Tibial artery (tissue), 4 donors: ENCODE results near the gene ADGRV1.
"Not testable (repeated sequence)": the region's sequence is repeated elsewhere in the genome, so short reads cannot be mapped to it uniquely, and the experiment has no call there.

Experiments used
- DNase-seq, 2 donors: peaks; one replicate each; pipeline ENCODE4 v3.0.0-alpha.2; 2019
- H3K27ac ChIP-seq, 2 donors: fragments of 200-600 bp; sonication (generic) in 1 of 2; 1 replicate in 1 of 2; 2 replicates in 1 of 2; pipeline ENCODE4 v1.5.1; 2018 to 2019; ENCODE audit warnings: mild to moderate bottlenecking in 1 of 2
- H3K27me3 ChIP-seq, 2 donors: fragments of 200-600 bp; sonication (generic) in 1 of 2; one replicate each; pipeline versions ENCODE4 v1.5.1 to v1.6.0; 2016 to 2019
- H3K36me3 ChIP-seq, 3 donors: fragments of 200-600 bp; sonication (generic) in 2 of 3; one replicate each; pipeline ENCODE4 v1.5.1; 2016 to 2019; ENCODE audit warnings: mild to moderate bottlenecking in 2 of 3
- H3K4me1 ChIP-seq, 4 donors: fragments of 200-600 bp; sonication (generic) in 2 of 4; 1 replicate in 3 of 4; 2 replicates in 1 of 4; pipeline ENCODE4 v1.5.1; 2016 to 2019
- H3K4me3 ChIP-seq, 2 donors: fragments of 200-600 bp; sonication (generic) in 1 of 2; 1 replicate in 1 of 2; 2 replicates in 1 of 2; pipeline ENCODE4 v1.5.1; 2018 to 2019; ENCODE audit warnings: mild to moderate bottlenecking in 2 of 2
- H3K9me3 ChIP-seq, 3 donors: fragments of 200-600 bp; sonication (generic) in 1 of 3; one replicate each; pipeline ENCODE4 v1.5.1; 2016 to 2019
- intact Hi-C: fragments of 100-400 bp; cut with DNase I; formaldehyde crosslinking; loops from one replicate; pipeline ENCODE4 v1.15.0; 2023; ENCODE audit warnings: low total_unique reads
- TF ChIP-seq, protein P1 (sequence below), 2 experiments: fragments of 200-600 bp in 1 of 2; fragments of 450-650 bp in 1 of 2; IDR thresholded peaks; one replicate each; pipeline ENCODE4 v1.5.1; 2017 to 2019; ENCODE audit warnings: antibody characterized with exemption in 2 of 2, mild to moderate bottlenecking in 1 of 2, moderate library complexity in 1 of 2

Gene ADGRV1

DNA sequence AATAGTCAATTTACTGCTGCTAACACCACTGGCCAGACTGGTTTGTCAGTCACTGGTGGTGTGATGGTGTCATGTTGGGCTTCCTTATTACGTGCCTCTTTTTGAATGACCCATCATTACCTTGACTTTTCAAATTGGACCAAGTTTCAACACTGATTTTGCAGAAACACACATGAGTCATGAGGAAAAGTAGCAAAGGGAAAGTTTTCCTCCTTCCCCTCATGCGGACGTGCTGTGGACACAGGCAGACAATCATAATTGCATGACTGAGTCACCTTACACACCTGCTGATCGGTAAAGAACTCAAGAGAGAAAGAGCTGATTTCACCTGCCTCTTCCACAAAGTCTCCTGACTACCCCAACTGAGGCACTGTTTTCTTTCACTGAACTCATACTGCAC is 500.0 kb downstream of the ADGRV1 start:
- H3K36me3 ChIP-seq = no peaks in the 10 kb centered on the region
- TF ChIP-seq, protein P1, sequence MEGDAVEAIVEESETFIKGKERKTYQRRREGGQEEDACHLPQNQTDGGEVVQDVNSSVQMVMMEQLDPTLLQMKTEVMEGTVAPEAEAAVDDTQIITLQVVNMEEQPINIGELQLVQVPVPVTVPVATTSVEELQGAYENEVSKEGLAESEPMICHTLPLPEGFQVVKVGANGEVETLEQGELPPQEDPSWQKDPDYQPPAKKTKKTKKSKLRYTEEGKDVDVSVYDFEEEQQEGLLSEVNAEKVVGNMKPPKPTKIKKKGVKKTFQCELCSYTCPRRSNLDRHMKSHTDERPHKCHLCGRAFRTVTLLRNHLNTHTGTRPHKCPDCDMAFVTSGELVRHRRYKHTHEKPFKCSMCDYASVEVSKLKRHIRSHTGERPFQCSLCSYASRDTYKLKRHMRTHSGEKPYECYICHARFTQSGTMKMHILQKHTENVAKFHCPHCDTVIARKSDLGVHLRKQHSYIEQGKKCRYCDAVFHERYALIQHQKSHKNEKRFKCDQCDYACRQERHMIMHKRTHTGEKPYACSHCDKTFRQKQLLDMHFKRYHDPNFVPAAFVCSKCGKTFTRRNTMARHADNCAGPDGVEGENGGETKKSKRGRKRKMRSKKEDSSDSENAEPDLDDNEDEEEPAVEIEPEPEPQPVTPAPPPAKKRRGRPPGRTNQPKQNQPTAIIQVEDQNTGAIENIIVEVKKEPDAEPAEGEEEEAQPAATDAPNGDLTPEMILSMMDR (IDR thresholded peaks at IDR 0.05) = no peak
- H3K27me3 ChIP-seq = no peaks in the 10 kb centered on the region
- intact Hi-C loops = no loop called here
- no peak overlapping the region for H3K27ac ChIP-seq
- no peak for DNase-seq
- peaks cover 0 to 12% (median 0%) of the 10 kb centered on the region in 4 donors for H3K4me1 ChIP-seq
- no peak overlapping the region for H3K4me3 ChIP-seq
- no peaks in the 10 kb centered on the region for H3K9me3 ChIP-seq

DNA sequence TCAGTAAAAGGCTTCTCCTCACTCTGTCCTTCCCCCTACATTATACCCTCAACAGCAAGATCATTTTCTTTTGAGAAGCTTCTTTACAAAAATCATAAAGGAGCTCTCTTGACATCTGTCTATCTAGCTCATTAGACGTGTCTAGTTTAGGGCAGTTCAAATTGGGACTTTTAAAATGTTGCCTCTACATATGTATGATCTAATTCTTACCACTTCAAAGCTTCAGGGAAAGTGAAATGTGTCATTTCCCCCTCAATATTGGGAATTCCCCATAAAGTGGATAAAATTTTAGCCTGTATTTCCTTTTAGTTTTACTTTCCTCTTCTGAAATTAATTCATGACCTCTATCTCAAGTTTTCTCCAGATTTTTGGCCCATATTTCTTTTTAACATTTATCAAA is 500.8 kb downstream of the ADGRV1 start:
- Histone ChIP-seq H3K9me3 (no peaks in the 10 kb centered on the region), H3K27me3 (no peaks in the 10 kb centered on the region), H3K27ac (no peak overlapping the region), H3K4me1 (peaks cover 0 to 20% (median 0%) of the 10 kb centered on the region in 4 donors), H3K36me3 (no peaks in the 10 kb centered on the region), H3K4me3 (no peak overlapping the region)
- TF ChIP-seq, protein P1 (IDR thresholded peaks at IDR 0.05) = no peak
- DNase-seq = no peak
- intact Hi-C loops = no loop called here

DNA sequence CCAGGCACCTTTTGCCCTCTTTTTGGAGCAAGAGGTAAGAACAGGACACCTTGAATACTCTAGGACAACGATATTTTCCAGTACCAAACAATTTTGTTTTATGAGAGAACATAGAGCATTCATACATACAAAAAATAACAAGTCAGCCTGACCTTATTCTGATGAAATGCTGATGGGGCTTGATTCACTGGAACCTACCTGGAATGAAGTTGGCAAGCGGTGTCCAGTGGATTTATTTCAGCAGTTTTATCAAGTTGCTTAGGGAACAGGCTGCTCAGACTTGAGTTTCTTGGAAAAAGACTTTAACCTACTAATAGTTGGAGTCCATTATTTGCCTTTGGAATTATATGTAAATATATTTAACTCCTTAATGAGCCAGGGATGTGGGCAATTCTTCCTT is 502.5 kb downstream of the ADGRV1 start:
- no peaks in the 10 kb centered on the region for H3K36me3 ChIP-seq
- no peak overlapping the region for H3K27ac ChIP-seq
- no peaks in the 10 kb centered on the region for H3K9me3 ChIP-seq
- no peak overlapping the region for H3K4me3 ChIP-seq
- no peak for DNase-seq
- intact Hi-C loops = no loop called here
- H3K27me3 ChIP-seq = no peaks in the 10 kb centered on the region
- TF ChIP-seq, protein P1 (IDR thresholded peaks at IDR 0.05) = no peak
- peaks cover 0 to 34% (median 0%) of the 10 kb centered on the region in 4 donors for H3K4me1 ChIP-seq

DNA sequence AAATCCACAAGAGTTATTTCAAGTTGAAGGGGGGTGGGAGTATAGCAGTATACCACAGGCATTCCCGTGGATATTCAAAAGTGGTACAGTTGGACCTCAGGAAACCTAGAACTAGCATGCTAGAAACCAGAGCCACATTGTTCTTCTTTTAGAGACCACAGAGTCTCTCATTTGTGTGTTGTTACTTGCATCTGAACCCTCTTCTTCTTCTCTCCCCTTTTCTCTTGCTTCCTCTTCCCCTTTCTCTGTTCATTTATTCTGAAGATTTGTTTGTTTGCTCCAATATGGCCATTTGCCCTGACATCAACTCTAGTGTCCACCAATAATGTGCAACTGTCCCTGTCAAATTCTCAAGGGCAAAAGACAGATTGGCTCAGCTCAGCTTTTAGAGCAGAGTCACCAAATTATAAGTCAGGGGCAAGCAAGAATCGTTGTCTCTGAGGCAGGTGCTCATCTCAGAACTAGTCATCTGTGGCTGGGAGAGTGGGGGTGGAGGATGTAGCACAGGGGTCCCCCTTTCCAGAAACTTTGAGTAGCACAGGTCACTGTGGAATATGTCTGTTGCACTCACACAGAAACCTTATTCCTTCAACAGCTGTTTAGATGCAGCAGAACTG is 503.5 kb downstream of the ADGRV1 start:
- intact Hi-C loops = no loop called here
- TF ChIP-seq, protein P1 (IDR thresholded peaks at IDR 0.05) = no peak
- Histone ChIP-seq H3K9me3 (no peaks in the 10 kb centered on the region), H3K27me3 (no peaks in the 10 kb centered on the region), H3K36me3 (no peaks in the 10 kb centered on the region), H3K4me3 (no peak overlapping the region), H3K27ac (no peak overlapping the region), H3K4me1 (peaks cover 0 to 34% (median 0%) of the 10 kb centered on the region in 4 donors)
- no peak for DNase-seq

DNA sequence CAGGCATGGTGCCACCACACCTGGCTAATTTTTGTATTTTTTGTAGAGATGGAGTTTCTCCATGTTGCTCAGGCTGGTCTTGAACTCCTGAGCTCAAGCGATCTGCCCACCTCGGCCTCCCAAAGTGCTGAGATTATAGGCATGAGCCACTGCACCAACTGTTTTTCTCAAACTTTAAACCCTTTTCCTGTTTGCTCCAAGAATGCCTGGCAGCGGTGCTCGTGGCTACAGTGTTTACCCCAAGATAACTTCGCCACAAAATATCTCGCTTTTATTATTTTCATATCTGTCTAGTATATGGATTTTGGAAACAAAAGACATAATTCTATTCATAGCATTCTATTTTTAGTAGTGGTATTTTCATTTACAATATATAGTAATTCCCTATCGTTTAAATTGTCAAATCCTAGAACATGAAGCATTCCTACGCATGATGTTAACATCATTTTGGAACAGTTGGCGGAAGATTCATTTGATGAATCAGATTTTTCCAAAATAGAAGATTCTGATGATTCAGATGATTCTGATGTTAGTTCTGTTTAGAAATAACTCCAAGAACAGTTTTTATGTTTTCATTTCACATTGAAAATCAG is 504.6 kb downstream of the ADGRV1 start:
- intact Hi-C loops, H3K9me3 ChIP-seq, H3K4me3 ChIP-seq, H3K27me3 ChIP-seq, H3K36me3 ChIP-seq: not testable (repeated sequence)
- H3K4me1 ChIP-seq = peaks cover 0 to 34% (median 0%) of the 10 kb centered on the region in 4 donors
- peak overlapping the region; percentile 21 to 50 for H3K27ac ChIP-seq
- peak in 1 of 2 donors; percentile 22 for DNase-seq

DNA sequence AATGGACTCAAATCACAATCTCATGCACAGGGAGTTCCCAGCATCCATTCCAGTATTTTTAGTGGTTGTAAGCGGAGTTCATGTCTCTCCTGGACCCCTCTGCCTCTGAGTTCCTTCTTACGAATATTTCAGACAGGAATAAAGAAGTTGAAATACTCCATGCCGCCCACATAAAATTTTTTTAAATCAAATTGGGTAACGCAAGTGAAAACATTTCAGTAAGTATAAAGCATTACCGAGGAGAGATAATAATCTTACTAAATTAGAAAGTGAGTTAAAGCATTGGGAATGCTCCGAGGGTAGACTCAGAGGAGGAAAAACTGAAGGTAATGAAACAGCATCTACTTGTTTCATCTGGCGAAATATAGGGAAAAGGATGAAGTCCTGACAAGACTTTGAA is 506.9 kb downstream of the ADGRV1 start:
- Histone ChIP-seq H3K4me1 (peaks cover 0 to 34% (median 0%) of the 10 kb centered on the region in 4 donors), H3K27ac (peak overlapping the region; percentile 14 to 23), H3K36me3 (no peaks in the 10 kb centered on the region), H3K27me3 (no peaks in the 10 kb centered on the region), H3K9me3 (no peaks in the 10 kb centered on the region), H3K4me3 (no peak overlapping the region)
- intact Hi-C loops = no loop called here
- no peak for DNase-seq
- TF ChIP-seq, protein P1 (IDR thresholded peaks at IDR 0.05) = no peak
